H9 (cell line): Measurements from ENCODE around the gene GARIN6. TPM values are rescaled to one million over a fixed set of nuclear protein-coding genes. Genes with fewer than 3 reads are reported as not detected.

Experiments used
- DNase-seq: peaks from one replicate; pipeline ENCODE4 v3.0.0-alpha.2; 2017
- H2AFZ ChIP-seq: one replicate; pipeline ENCODE4 v1.6.1; 2013; ENCODE audit warnings: mild to moderate bottlenecking, low read length, control low read depth, moderate library complexity
- H2AK5ac ChIP-seq: 2 replicates; pipeline ENCODE4 v1.6.1; 2013; ENCODE audit warnings: low read length, control low read depth, mixed read lengths; ENCODE audit not compliant: insufficient read length
- H2BK120ac ChIP-seq: one replicate; pipeline ENCODE4 v1.6.1; 2013; ENCODE audit warnings: low read depth, mild to moderate bottlenecking, low read length, control low read depth, inconsistent platforms; ENCODE audit not compliant: poor library complexity, severe bottlenecking
- H2BK12ac ChIP-seq: 2 replicates; pipeline ENCODE4 v1.6.1; 2013; ENCODE audit warnings: low read length, control low read depth, mixed read lengths, low read depth; ENCODE audit not compliant: insufficient read length
- H2BK15ac ChIP-seq: 2 replicates; pipeline ENCODE4 v1.6.1; 2013; ENCODE audit warnings: low read depth, low read length, control low read depth
- H2BK20ac ChIP-seq: one replicate; pipeline ENCODE4 v1.6.1; 2013; ENCODE audit warnings: low read depth, mild to moderate bottlenecking, low read length, control low read depth, inconsistent platforms; ENCODE audit not compliant: poor library complexity, severe bottlenecking
- H2BK5ac ChIP-seq: 2 replicates; pipeline ENCODE4 v1.6.1; 2013; ENCODE audit warnings: low read length, control low read depth, mixed read lengths; ENCODE audit not compliant: insufficient read length
- H3K14ac ChIP-seq: 2 replicates; pipeline ENCODE4 v1.6.1; 2013; ENCODE audit warnings: low read length, control low read depth; ENCODE audit not compliant: insufficient read depth
- H3K18ac ChIP-seq: 2 replicates; pipeline ENCODE4 v1.6.1; 2013; ENCODE audit warnings: low read depth, mild to moderate bottlenecking, mixed read lengths, low read length, control low read depth; ENCODE audit not compliant: insufficient read length
- H3K23ac ChIP-seq: 2 replicates; pipeline ENCODE4 v1.6.1; 2013; ENCODE audit warnings: low read length, control low read depth, mixed read lengths, low read depth; ENCODE audit not compliant: insufficient read length
- H3K23me2 ChIP-seq: 2 replicates; pipeline ENCODE4 v1.6.1; 2013; ENCODE audit warnings: low read depth, mild to moderate bottlenecking, mixed read lengths, low read length, control low read depth; ENCODE audit not compliant: insufficient read length, poor library complexity, severe bottlenecking
- H3K27ac ChIP-seq: 2 replicates; pipeline ENCODE4 v1.5.1; 2013; ENCODE audit warnings: low read length, control low read depth, mixed read lengths, low read depth; ENCODE audit not compliant: insufficient read length
- H3K27me3 ChIP-seq: 2 replicates; pipeline ENCODE4 v1.6.1; 2013; ENCODE audit warnings: low read length, control low read depth, inconsistent platforms; ENCODE audit not compliant: insufficient read depth
- H3K4ac ChIP-seq: 2 replicates; pipeline ENCODE4 v1.6.1; 2013; ENCODE audit warnings: low read depth, mild to moderate bottlenecking, control low read depth, inconsistent platforms, low read length, moderate library complexity
- H3K4me1 ChIP-seq: 2 replicates; pipeline ENCODE4 v1.6.1; 2013; ENCODE audit warnings: low read length, control low read depth, inconsistent platforms; ENCODE audit not compliant: insufficient read depth
- H3K4me2 ChIP-seq: 2 replicates; pipeline ENCODE4 v1.6.1; 2013; ENCODE audit warnings: low read length, control low read depth, mixed read lengths; ENCODE audit not compliant: insufficient read length, insufficient read depth
- H3K56ac ChIP-seq: 2 replicates; pipeline ENCODE4 v1.6.1; 2013; ENCODE audit warnings: low read depth, mild to moderate bottlenecking, mixed read lengths, low read length, control low read depth; ENCODE audit not compliant: insufficient read length
- H3K79me1 ChIP-seq: 2 replicates; pipeline ENCODE4 v1.6.1; 2013; ENCODE audit warnings: low read depth, mild to moderate bottlenecking, moderate library complexity, low read length, control low read depth, inconsistent platforms; ENCODE audit not compliant: insufficient read depth, poor library complexity, severe bottlenecking
- H3K79me2 ChIP-seq: 2 replicates; pipeline ENCODE4 v1.6.1; 2013; ENCODE audit warnings: low read length, control low read depth, inconsistent platforms; ENCODE audit not compliant: insufficient read depth
- H3K9ac ChIP-seq: 2 replicates; pipeline ENCODE4 v1.6.1; 2013; ENCODE audit warnings: low read length, control low read depth, mixed read lengths; ENCODE audit not compliant: insufficient read length; ENCODE audit errors: extremely low read depth
- H3K9me3 ChIP-seq: one replicate; pipeline ENCODE4 v1.6.1; 2013; ENCODE audit warnings: low read depth, low read length, inconsistent platforms; ENCODE audit not compliant: control insufficient read depth
- H3T11ph ChIP-seq: one replicate; pipeline ENCODE4 v1.6.1; 2013; ENCODE audit warnings: mild to moderate bottlenecking, low read length, control low read depth, inconsistent platforms
- H4K20me1 ChIP-seq: one replicate; pipeline ENCODE4 v1.6.1; 2013; ENCODE audit not compliant: control insufficient read depth, insufficient read length, insufficient read depth
- H4K5ac ChIP-seq: 2 replicates; pipeline ENCODE4 v1.6.1; 2013; ENCODE audit warnings: low read depth, mild to moderate bottlenecking, mixed read lengths, low read length, control low read depth; ENCODE audit not compliant: insufficient read length
- H4K8ac ChIP-seq: replicated peaks from 2 replicates; pipeline ENCODE4 v1.6.1; 2013; ENCODE audit warnings: low read length, control low read depth, mixed read lengths, low read depth; ENCODE audit not compliant: insufficient read length
- H4K91ac ChIP-seq: 2 replicates; pipeline ENCODE4 v1.6.1; 2013; ENCODE audit warnings: low read depth, mild to moderate bottlenecking, moderate library complexity, mixed read lengths, low read length, control low read depth; ENCODE audit not compliant: insufficient read length
- H3K27ac Mint-ChIP-seq, 3 experiments: 2 replicates in 2 of 3; 3 replicates in 1 of 3; pipeline ENCODE4 v1.8.0; 2020 to 2021; ENCODE audit warnings: mixed read lengths in 3 of 3, mild to moderate bottlenecking in 1 of 3, moderate library complexity in 1 of 3
- H3K27me3 Mint-ChIP-seq: 2 replicates; pipeline ENCODE4 v1.8.0; 2021; ENCODE audit warnings: low read depth, mild to moderate bottlenecking, moderate library complexity, mixed read lengths
- H3K36me3 Mint-ChIP-seq, 3 experiments: 2 replicates in 2 of 3; 3 replicates in 1 of 3; pipeline ENCODE4 v1.8.0; 2020 to 2021; ENCODE audit warnings: low read depth in 3 of 3, mixed read lengths in 3 of 3; ENCODE audit not compliant: insufficient read depth in 1 of 3
- H3K4me1 Mint-ChIP-seq, 2 experiments: 2 replicates each; pipeline ENCODE4 v1.8.0; 2020; ENCODE audit warnings: mixed read lengths in 2 of 2
- H3K4me3 Mint-ChIP-seq, 2 experiments: 2 replicates in 1 of 2; 3 replicates in 1 of 2; pipeline ENCODE4 v1.8.0; 2020 to 2021; ENCODE audit warnings: mild to moderate bottlenecking in 2 of 2, mixed read lengths in 2 of 2, moderate library complexity in 1 of 2
- H3K9me3 Mint-ChIP-seq, 2 experiments: 2 replicates in 1 of 2; 3 replicates in 1 of 2; pipeline ENCODE4 v1.8.0; 2020; ENCODE audit warnings: mild to moderate bottlenecking in 2 of 2, mixed read lengths in 2 of 2, moderate library complexity in 1 of 2
- CTCF ChIP-seq: fragments of 200-600 bp; sonication (generic); conservative IDR thresholded peaks from 3 replicates; pipeline ENCODE4 v1.8.0; 2021; ENCODE audit warnings: antibody characterized with exemption, mild to moderate bottlenecking
- WGBS: extraction: QIAGEN DNeasy Blood & Tissue Kit; methylation state at CpG from one replicate; pipeline ENCODE4 v1.1.7; 2013; ENCODE audit warnings: missing lambda C conversion rate, low lambda C conversion rate, mixed read lengths; ENCODE audit not compliant: insufficient read length; ENCODE audit errors: extremely low coverage; 5-methylcytosine and 5-hydroxymethylcytosine counted together
- total RNA-seq: library from RNA; stranded (reverse); gene quantifications from 2 replicates; pipeline ENCODE4 v1.2.1, GENCODE V29; 2021

Gene GARIN6
- total RNA-seq, 1 experiment from 2014 or later: not detected

- Histone ChIP-seq H3T11ph (no peak overlapping the region), H4K5ac (no peak overlapping the region), H4K91ac (no peak overlapping the region), H3K4me1 (no peaks in the 10 kb centered on the region), H3K23me2 (no peaks in the 10 kb centered on the region), H3K4ac (no peak overlapping the region), H3K9me3 (no peaks in the 10 kb centered on the region), H4K20me1 (no peaks in the 10 kb centered on the region), H4K8ac (no peak overlapping the region), H3K27me3 (no peaks in the 10 kb centered on the region), H3K79me1 (no peaks in the 10 kb centered on the region), H3K4me2 (no peak overlapping the region), H2AK5ac (no peak overlapping the region), H3K18ac (no peak overlapping the region), H3K56ac (no peak overlapping the region), H2BK20ac (no peak overlapping the region), H2AFZ (no peak overlapping the region), H3K27ac (no peak overlapping the region), H2BK120ac (no peak overlapping the region), H2BK5ac (no peak overlapping the region), H2BK15ac (no peak overlapping the region), H2BK12ac (no peak overlapping the region), H3K14ac (no peak overlapping the region), H3K9ac (no peak overlapping the region), H3K23ac (no peak overlapping the region), H3K79me2 (no peaks in the 10 kb centered on the region)
- no CpG with 5 or more reads among the region's 7 CpGs for WGBS
- no peaks in the 10 kb centered on the region for H3K36me3 Mint-ChIP-seq
- H3K27ac Mint-ChIP-seq: 0 out of 7 replicates have a peak overlapping the region, but pooled peaks of 1 of the 3 experiments have one; percentile 8
- DNase-seq: peak; percentile 77
- peaks cover 0 to 10% of the 10 kb centered on the region in 2 experiments; a peak in 4 of 5 replicates for H3K9me3 Mint-ChIP-seq
- no peaks in the 10 kb centered on the region for H3K27me3 Mint-ChIP-seq
- peak; percentile 94 for TF ChIP-seq CTCF
- peaks cover 0 to 3% of the 10 kb centered on the region in 2 experiments; a peak in 2 of 4 replicates for H3K4me1 Mint-ChIP-seq
- H3K4me3 Mint-ChIP-seq: no peak overlapping the region
These were observed 28.0 kb upstream of the GARIN6 start for GRCh38 chr12:99619389-99620158.
